Lung (tissue), 12 donors: ENCODE results near the gene KANTR. TPM values are rescaled to one million over a fixed set of nuclear protein-coding genes. Genes with fewer than 3 reads are reported as not detected.
"Not testable (repeated sequence)": the region's sequence is repeated elsewhere in the genome, so short reads cannot be mapped to it uniquely, and the experiment has no call there.

Source experiments
- ATAC-seq: fragments of 200-7000 bp; cut with Tn5 transposase; one replicate; pipeline ENCODE4 v1.9.1; 2020; ENCODE audit warnings: moderate number of reproducible peaks; ENCODE audit not compliant: insufficient read depth, low FRiP score
- DNase-seq, 3 donors: peaks; one replicate each; pipeline ENCODE4 v3.0.0-alpha.2; 2013 to 2017
- H3K27ac ChIP-seq, 2 donors: one replicate each; pipeline ENCODE4 v1.5.1; 2013; ENCODE audit warnings: mild to moderate bottlenecking in 2 of 2, moderate library complexity in 2 of 2, control low read depth in 1 of 2, inconsistent platforms in 1 of 2, low read depth in 1 of 2, low read length in 1 of 2
- H3K27me3 ChIP-seq, 3 donors: one replicate each; pipeline ENCODE4 v1.5.1; 2013; ENCODE audit warnings: low read length in 2 of 3; ENCODE audit not compliant: control insufficient read depth in 3 of 3, insufficient read depth in 3 of 3
- H3K36me3 ChIP-seq, 4 donors: one replicate each; pipeline ENCODE4 v1.5.1; 2013; ENCODE audit warnings: low read length in 4 of 4, mild to moderate bottlenecking in 1 of 4, moderate library complexity in 1 of 4; ENCODE audit not compliant: control insufficient read depth in 4 of 4, insufficient read depth in 4 of 4
- H3K4me1 ChIP-seq, 5 donors: one replicate each; pipeline ENCODE4 v1.5.1; 2013; ENCODE audit warnings: low read length in 5 of 5, mild to moderate bottlenecking in 2 of 5, moderate library complexity in 1 of 5; ENCODE audit not compliant: control insufficient read depth in 5 of 5, insufficient read depth in 5 of 5
- H3K4me3 ChIP-seq: one replicate; pipeline ENCODE4 v1.5.1; 2013; ENCODE audit warnings: mild to moderate bottlenecking, control low read depth, moderate library complexity
- H3K9ac ChIP-seq, 2 donors: one replicate each; pipeline ENCODE4 v1.5.1; 2013; ENCODE audit warnings: low read length in 2 of 2, control low read depth in 1 of 2; ENCODE audit not compliant: insufficient read depth in 1 of 2
- H3K9me3 ChIP-seq, 4 donors: one replicate each; pipeline ENCODE4 v1.5.1; 2013; ENCODE audit warnings: low read length in 3 of 4, mild to moderate bottlenecking in 1 of 4, moderate library complexity in 1 of 4; ENCODE audit not compliant: control insufficient read depth in 4 of 4, insufficient read depth in 3 of 4
- CTCF ChIP-seq: IDR thresholded peaks from 2 replicates; pipeline ENCODE4 v1.5.1; 2012; ENCODE audit warnings: mild to moderate bottlenecking; ENCODE audit errors: control extremely low read depth, extremely low read depth
- WGBS, 2 donors: extraction: QIAGEN DNeasy Blood & Tissue Kit; methylation state at CpG; one replicate each; pipeline ENCODE4 v1.1.7; 2013; 5-methylcytosine and 5-hydroxymethylcytosine counted together
- polyA plus RNA-seq, 2 donors: library from polyadenylated mRNA; stranded (reverse); fragments of 200-250 nt; gene quantifications; one replicate each; pipeline ENCODE4 v1.2.1, GENCODE V29; 2013
- total RNA-seq, 2 donors: library from RNA; depleted of rRNA in 1 of 2; stranded (reverse); fragments of >200 nt in 1 of 2; gene quantifications; one replicate each; pipeline ENCODE4 v1.2.1, GENCODE V29; 2014 to 2021
- donor health status: control.
- donor health status: control.
- donor health status: Bipolar disorder and iron deficiency.
- donor health status: healthy.
- donor health status: DM: yes; HTN: yes; CAD: no.

Gene KANTR
- total and polyA plus RNA-seq, 4 donors: 1.4 to 30.5 (median 9.7) TPM

- TF ChIP-seq CTCF: no peak
- no peak overlapping the region for H3K4me3 ChIP-seq
- H3K27ac ChIP-seq: no peak overlapping the region
- no peak overlapping the region for H3K9ac ChIP-seq
- ATAC-seq (no peak), DNase-seq (no peak)
- H3K9me3 ChIP-seq: no peaks in the 10 kb centered on the region
- 87 to 93% methylated on average over 11 of the region's 11 CpGs for WGBS, 2 donors
- peaks cover 0 to 44% (median 12%) of the 10 kb centered on the region in 3 donors for H3K27me3 ChIP-seq
- H3K4me1 ChIP-seq: peaks cover 0 to 6% (median 0%) of the 10 kb centered on the region in 5 donors
- H3K36me3 ChIP-seq: peaks cover 0 to 2% (median 0%) of the 10 kb centered on the region in 4 donors
These were observed 65.2 kb downstream of the KANTR start for GRCh38 chrX:53159184-53159583.

DNA sequence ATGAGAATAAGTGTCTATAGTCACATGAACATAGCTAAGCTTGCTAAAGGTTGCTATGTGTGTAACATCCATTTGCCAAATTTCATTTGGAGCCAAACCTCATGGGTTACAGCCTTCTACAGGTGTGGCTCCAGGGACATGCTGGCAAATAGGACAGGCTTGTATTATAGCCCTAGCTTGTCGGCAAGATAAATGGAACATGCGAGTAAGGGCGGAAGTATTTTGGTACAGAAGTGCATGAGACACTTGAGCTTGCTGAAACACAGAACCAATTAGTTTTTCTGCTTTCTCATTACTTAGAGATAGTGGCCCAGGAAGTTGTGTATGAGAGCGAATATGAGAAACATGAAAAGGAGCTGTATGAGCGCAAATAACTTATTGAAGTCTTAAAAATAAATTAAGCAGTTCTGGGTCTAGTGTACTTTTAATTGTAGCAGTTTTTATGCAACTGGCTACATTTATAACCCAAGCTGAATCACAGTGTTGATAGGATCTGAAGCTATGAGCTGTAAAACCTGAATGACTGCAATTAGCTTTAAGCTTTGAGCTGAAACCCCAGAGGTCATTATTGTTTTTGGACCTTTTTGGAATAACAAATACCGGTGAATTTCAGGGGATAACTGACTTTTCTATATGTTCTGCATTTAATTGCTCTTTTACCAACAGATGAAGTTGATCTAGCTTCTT is 66.5 kb downstream of the KANTR start:
- no peak overlapping the region for H3K4me3 ChIP-seq
- no peaks in the 10 kb centered on the region for H3K9me3 ChIP-seq
- ATAC-seq: no peak
- no peak overlapping the region for H3K27ac ChIP-seq
- H3K27me3 ChIP-seq: peaks cover 0 to 43% (median 13%) of the 10 kb centered on the region in 3 donors
- no peak for TF ChIP-seq CTCF
- no peak overlapping the region for H3K9ac ChIP-seq
- H3K36me3 ChIP-seq: peaks cover 0 to 2% (median 0%) of the 10 kb centered on the region in 4 donors
- DNase-seq: no peak
- WGBS, 2 donors: 85 to 86% methylated on average over 6 of the region's 6 CpGs
- H3K4me1 ChIP-seq: peaks cover 0 to 6% (median 0%) of the 10 kb centered on the region in 5 donors

DNA sequence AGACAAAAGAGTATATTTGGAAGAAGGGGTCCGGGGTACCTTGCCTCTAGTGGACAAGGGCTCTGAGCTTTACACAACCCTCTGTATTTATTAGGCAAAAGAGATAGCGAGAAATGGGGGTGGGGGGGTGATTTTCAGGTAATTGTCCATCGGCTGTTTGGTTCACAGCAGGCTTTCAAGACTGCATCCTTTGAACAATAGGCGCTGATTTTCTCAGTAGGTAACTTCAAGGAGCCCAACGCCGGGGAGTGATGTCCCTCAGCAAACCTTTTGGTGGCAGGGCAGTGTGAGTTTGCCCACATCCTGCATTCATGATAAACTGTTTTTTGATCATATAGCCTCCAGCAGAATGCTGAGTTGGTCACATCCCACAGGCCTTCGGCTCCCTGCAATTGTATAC is 69.5 kb downstream of the KANTR start:
- Histone ChIP-seq H3K36me3 (peaks cover 0 to 2% (median 0%) of the 10 kb centered on the region in 4 donors), H3K9me3 (no peaks in the 10 kb centered on the region), H3K27me3 (peaks cover 0 to 32% (median 10%) of the 10 kb centered on the region in 3 donors), H3K9ac (no peak overlapping the region), H3K27ac (no peak overlapping the region), H3K4me3 (no peak overlapping the region), H3K4me1 (peaks cover 0 to 6% (median 0%) of the 10 kb centered on the region in 5 donors)
- 62 to 83% methylated on average over 7 of the region's 7 CpGs for WGBS, 2 donors
- no peak for TF ChIP-seq CTCF
- ATAC-seq: no peak
- DNase-seq: no peak

DNA sequence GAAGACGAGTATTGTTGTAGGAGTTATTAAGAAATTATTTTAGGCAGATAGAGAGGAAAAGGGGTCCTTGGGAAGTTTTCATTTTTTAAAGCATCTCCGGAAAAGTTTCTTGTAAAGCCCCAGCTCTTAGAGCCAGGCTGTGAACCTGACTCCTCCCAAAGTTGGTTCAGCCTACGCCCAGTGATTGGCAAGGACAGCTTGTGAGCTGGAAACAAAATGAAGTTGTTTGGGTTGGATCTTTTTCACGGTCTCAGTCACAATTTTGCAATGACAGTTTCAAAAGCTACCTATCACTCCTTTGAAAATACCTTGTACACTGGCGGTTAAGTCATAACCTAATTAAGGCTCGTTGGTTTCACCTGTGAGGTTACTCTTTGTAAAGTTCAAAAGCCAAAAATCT is 70.6 kb downstream of the KANTR start:
- not testable (repeated sequence) for H3K27ac ChIP-seq, H3K36me3 ChIP-seq, H3K9ac ChIP-seq, H3K9me3 ChIP-seq, H3K4me1 ChIP-seq, H3K4me3 ChIP-seq, DNase-seq, ATAC-seq
- 71 to 80% methylated on average over 6 of the region's 6 CpGs for WGBS, 2 donors
- peaks cover 0 to 27% (median 10%) of the 10 kb centered on the region in 3 donors for H3K27me3 ChIP-seq
